Heart right ventricle (tissue), 16 donors: ENCODE data around the gene ZDHHC4. TPM values are rescaled to one million over a fixed set of nuclear protein-coding genes. Genes with fewer than 3 reads are reported as not detected.

Source experiments
- ATAC-seq, 8 donors: fragments of 200-7000 bp; cut with Tn5 transposase; one replicate each; pipeline ENCODE4 v1.9.1; 2020; ENCODE audit warnings: mild to moderate bottlenecking in 8 of 8, moderate library complexity in 8 of 8, moderate number of reproducible peaks in 1 of 8
- DNase-seq, 2 donors: peaks; one replicate each; pipeline ENCODE4 v3.0.0-alpha.2; 2020
- H3K27ac ChIP-seq, 10 donors: fragments of 200-600 bp; sonication (generic) in 2 of 10; one replicate each; pipeline versions ENCODE4 v1.5.0 to v1.8.0; 2020 to 2022; ENCODE audit warnings: mild to moderate bottlenecking in 3 of 10
- H3K27me3 ChIP-seq, 7 donors: fragments of 200-600 bp; one replicate each; pipeline ENCODE4 v1.8.0; 2021 to 2022; ENCODE audit warnings: mild to moderate bottlenecking in 2 of 7
- H3K36me3 ChIP-seq, 9 donors: fragments of 200-600 bp; sonication (generic) in 1 of 9; one replicate each; pipeline versions ENCODE4 v1.5.0 to v1.8.0; 2020 to 2022; ENCODE audit warnings: mild to moderate bottlenecking in 2 of 9
- H3K4me1 ChIP-seq, 9 donors: fragments of 200-600 bp; sonication (generic) in 1 of 9; one replicate each; pipeline versions ENCODE4 v1.5.0 to v1.8.0; 2020 to 2022; ENCODE audit warnings: mild to moderate bottlenecking in 4 of 9
- H3K4me3 ChIP-seq, 10 donors: fragments of 200-600 bp; sonication (generic) in 2 of 10; one replicate each; pipeline versions ENCODE4 v1.5.0 to v1.8.0; 2020 to 2022; ENCODE audit warnings: mild to moderate bottlenecking in 7 of 10, moderate library complexity in 2 of 10
- H3K9me3 ChIP-seq, 11 donors: fragments of 200-600 bp in 10 of 11; sonication (generic) in 2 of 11; one replicate each; pipeline versions ENCODE4 v1.5.0 to v1.8.0; 2013 to 2022; ENCODE audit warnings: mild to moderate bottlenecking in 2 of 11, control low read depth in 1 of 11, moderate library complexity in 1 of 11
- WGBS, 2 donors: extraction: QIAGEN DNeasy Blood & Tissue Kit; methylation state at CpG; one replicate each; pipeline ENCODE4 v1.1.7; 2013; ENCODE audit warnings: inconsistent platforms in 1 of 2; 5-methylcytosine and 5-hydroxymethylcytosine counted together
- intact Hi-C, 10 donors: fragments of 100-400 bp; cut with DNase I; formaldehyde crosslinking; loops; one replicate each; pipeline versions ENCODE4 v1.11.1 to v1.14.2; 2022
- polyA plus RNA-seq, 2 donors: library from polyadenylated mRNA; stranded (reverse); fragments of 200-250 nt; gene quantifications; one replicate each; pipeline ENCODE4 v1.2.3, GENCODE V29; 2013
- total RNA-seq, 10 donors: library from RNA; stranded (reverse); fragmentation: NEBNext Ultra II Directional in 3 of 10; extraction: Animal tissue kit (Norgen Biotek cat#: 25700) in 3 of 10; gene quantifications; one replicate each; pipeline versions ENCODE4 v1.2.1 to v1.2.4, GENCODE V29; 2021 to 2023
- TF ChIP-seq, protein P1 (sequence below), 9 donors: fragments of 200-600 bp; sonication (generic) in 2 of 9; IDR thresholded peaks; one replicate each; pipeline versions ENCODE4 v1.5.0 to v1.8.0; 2021 to 2022; ENCODE audit warnings: antibody characterized with exemption in 9 of 9, mild to moderate bottlenecking in 5 of 9, moderate library complexity in 1 of 9
- donor health status: Arrhythmogenic right ventricular cardiomyopathy.
- donor health status: ischemic (EF 13 %, LVEDD 7.1; RV severe dilation, severe dysfunction).
- donor health status: healthy with polysubstance abuse.
- donor health status: DM: no; HTN: yes; CAD: no.
- donor health status: DM: no; HTN: no; CAD: no.
- donor health status: ischemic (EF 25% LVEDD 6.9; RV normal size, moderate dysfunction).
- donor health status: ischemic (EF 25% LVEDD 5.7; RV mildly dilated, moderate dysfunction).
- donor health status: healthy.
- donor health status: DM: yes; HTN: yes; CAD: no.
- donor health status: Ischemic cardiomyopathy.
- donor health status: ischemic (EF 35%, LVEDD 5.7; RV mildly dilated, moderate dysfunction).
- donor health status: nonischemic (EF 11% LVEDD 7.7; RV severe dilation, severe dysfunction).
- donor health status: DM: yes; HTN: yes; CAD: no.
- donor health status: PGD.
- donor health status: ischemic (EF 29% LVEDD 5.4; RV normal size, mild dysfunction).
- donor health status: nonischemic (EF 23%, LVEDD 6.1; RV moderate dilation, normal function).

Gene ZDHHC4
- total and polyA plus RNA-seq, 12 donors, result 25.5 to 54.2 (median 43.3) TPM

DNA sequence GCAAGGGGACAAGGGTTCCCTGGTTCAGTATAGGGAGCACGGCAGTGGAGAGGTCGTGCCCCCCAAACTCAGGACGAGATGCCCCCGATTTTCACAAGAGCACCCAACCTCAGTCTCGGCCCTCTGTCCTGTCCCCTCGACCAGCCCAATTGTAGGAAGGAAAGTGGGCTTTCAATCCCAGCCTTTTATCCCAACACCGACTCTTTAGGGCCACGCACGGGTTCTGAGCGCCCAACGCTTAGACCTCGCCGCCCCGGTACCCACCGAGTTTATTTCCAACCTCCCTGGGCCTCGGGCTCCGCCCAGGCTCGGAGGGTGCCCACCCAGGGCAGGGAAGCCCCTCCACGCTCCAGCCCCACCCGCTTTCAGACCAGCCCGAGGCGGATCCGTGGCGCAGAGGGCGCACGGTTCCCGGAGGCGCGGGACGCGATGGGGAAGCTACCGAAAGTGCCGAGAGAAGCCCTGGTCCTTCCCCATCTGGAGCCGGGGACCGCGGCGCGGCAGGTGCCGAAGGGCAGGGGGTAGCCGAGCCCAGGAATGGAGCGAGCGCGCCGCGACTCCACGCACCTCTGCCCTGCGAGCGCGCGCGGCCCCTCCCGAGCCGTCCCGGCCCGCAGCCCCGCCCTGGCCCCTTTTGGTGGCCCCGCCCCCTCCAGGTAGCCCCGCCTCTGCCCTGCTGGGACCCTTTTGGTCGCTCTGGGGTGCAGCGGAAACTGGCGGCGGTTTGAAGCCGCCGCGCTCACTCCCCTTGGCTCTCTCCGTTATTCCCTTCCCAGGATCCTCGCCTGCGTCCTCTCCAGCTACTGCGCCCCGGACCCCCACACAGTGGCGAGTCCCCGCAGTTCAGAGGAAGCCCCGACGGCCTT, 46.4 kb upstream of the ZDHHC4 start:
- Histone ChIP-seq H3K36me3 (no peaks in the 10 kb centered on the region), H3K9me3 (no peaks in the 10 kb centered on the region), H3K4me3 (peak overlapping the region in 9 of 10 donors; percentile 5 to 45 (median 33)), H3K27me3 (peaks cover 13 to 95% (median 80%) of the 10 kb centered on the region in 7 donors), H3K27ac (no peak overlapping the region), H3K4me1 (peaks cover 0 to 15% (median 11%) of the 10 kb centered on the region in 9 donors)
- DNase-seq (no peak), ATAC-seq (no peak)
- TF ChIP-seq, protein P1, sequence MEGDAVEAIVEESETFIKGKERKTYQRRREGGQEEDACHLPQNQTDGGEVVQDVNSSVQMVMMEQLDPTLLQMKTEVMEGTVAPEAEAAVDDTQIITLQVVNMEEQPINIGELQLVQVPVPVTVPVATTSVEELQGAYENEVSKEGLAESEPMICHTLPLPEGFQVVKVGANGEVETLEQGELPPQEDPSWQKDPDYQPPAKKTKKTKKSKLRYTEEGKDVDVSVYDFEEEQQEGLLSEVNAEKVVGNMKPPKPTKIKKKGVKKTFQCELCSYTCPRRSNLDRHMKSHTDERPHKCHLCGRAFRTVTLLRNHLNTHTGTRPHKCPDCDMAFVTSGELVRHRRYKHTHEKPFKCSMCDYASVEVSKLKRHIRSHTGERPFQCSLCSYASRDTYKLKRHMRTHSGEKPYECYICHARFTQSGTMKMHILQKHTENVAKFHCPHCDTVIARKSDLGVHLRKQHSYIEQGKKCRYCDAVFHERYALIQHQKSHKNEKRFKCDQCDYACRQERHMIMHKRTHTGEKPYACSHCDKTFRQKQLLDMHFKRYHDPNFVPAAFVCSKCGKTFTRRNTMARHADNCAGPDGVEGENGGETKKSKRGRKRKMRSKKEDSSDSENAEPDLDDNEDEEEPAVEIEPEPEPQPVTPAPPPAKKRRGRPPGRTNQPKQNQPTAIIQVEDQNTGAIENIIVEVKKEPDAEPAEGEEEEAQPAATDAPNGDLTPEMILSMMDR (IDR thresholded peaks at IDR 0.05), result no peak
- intact Hi-C loops, result no loop called here
- 1 to 2% methylated on average over 73 to 74 of the region's 74 CpGs for WGBS, 2 donors

DNA sequence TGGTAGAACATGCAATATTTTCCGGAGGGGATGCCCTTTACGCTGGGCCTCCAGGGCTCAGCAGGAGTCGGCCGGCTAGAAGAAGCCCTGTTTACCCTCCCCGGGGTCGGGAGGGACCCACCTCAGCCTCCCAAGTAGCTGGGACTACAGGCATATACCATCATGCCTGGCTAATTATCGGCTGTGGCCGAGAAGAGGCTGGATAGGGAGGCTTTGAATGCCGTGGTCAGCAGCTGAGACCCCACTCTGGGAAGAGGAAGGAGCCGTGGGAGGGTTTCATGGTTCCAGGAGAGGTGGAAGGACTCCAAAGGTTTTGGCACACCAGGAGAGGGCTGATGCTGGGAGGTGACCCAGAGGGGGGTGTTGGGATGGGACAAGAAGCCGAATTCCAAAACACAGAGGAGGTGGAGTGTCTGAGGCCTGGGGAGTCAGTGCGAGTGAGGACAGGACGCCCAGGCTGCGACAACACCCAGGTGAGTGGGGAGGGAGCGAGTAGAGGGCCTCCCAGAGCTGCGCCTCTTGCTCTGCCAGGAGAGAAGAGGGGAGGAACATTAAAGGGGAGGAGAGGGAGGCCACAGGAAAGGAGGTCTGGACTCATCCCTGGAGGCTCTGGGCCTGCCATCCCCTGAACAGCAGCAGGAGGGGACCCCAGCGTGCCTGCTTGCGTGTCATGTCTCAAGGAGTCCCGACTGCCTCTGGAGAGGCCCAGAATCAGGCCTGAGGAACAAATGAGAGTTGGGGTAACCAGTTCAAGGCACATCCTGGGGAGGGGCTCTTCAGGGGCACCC, 45.6 kb upstream of the ZDHHC4 start:
- DNase-seq, result no peak
- 25% methylated on average over 19 of the region's 19 CpGs for WGBS, 2 donors
- Histone ChIP-seq H3K27ac (no peak overlapping the region), H3K36me3 (no peaks in the 10 kb centered on the region), H3K27me3 (peaks cover 11 to 96% (median 80%) of the 10 kb centered on the region in 7 donors), H3K9me3 (no peaks in the 10 kb centered on the region), H3K4me1 (peaks cover 2 to 20% (median 15%) of the 10 kb centered on the region in 9 donors), H3K4me3 (peak overlapping the region in 2 of 10 donors; percentile 33 to 34)
- intact Hi-C loops, result no loop called here
- ATAC-seq, result no peak
- TF ChIP-seq, protein P1 (IDR thresholded peaks at IDR 0.05), result no peak

DNA sequence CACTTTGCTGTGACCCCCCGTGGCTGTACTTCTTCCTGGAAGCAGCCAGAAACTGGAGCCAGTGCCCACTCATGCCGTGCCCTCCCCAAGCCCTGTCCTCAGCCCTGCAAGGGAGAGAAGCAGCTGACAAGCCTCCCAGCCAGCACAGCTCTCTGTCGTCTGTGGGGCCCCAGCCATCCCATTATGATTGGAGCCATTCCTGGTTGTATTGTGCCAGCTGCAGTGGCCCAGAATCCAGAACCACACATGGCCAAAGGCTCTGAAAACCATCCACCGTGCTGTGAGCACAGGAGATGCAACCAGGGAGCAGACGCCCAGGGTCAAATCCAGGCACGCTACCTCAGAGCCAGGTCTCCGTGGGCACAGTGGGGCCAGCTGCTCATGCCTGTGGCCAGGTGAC, 44.7 kb upstream of the ZDHHC4 start:
- intact Hi-C loops, result no loop called here
- Histone ChIP-seq H3K27ac (no peak overlapping the region), H3K4me1 (peaks cover 0 to 18% (median 16%) of the 10 kb centered on the region in 9 donors), H3K27me3 (peaks cover 8 to 96% (median 80%) of the 10 kb centered on the region in 7 donors), H3K4me3 (no peak overlapping the region), H3K36me3 (no peaks in the 10 kb centered on the region), H3K9me3 (no peaks in the 10 kb centered on the region)
- no peak for DNase-seq
- no peak for ATAC-seq
- TF ChIP-seq, protein P1 (IDR thresholded peaks at IDR 0.05), result no peak
- WGBS, 2 donors, result 54 to 57% methylated on average over 7 of the region's 7 CpGs

DNA sequence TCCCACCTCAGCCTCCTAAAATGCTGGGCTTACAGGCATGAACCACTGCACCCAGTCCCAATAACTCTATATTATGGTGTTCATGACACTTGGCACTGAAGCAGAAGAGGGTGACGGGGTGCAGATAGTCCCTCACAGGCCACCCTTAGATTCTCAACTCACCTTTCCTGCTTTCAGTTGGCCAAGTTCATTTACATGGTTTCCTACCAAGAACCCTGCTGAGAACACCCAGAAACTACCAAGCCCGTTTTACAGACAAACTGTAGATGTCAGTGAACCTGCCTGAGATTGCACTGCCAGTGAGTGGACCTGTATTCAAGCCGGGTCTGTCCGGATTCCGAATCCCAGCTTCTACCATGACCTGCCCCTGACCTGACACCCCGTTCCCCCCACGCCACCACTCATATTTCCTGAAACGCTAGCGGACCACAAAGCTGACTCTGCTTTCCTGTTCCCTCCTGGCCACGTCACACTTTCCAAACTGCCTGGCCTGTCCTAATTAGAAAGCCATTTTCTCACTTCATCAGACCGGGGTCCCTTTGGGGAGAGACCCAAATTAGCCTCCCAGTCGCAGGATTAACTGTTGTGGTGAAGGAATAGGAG, 43.3 kb upstream of the ZDHHC4 start:
- no peak for ATAC-seq
- Histone ChIP-seq H3K27ac (no peak overlapping the region), H3K27me3 (peaks cover 8 to 96% (median 80%) of the 10 kb centered on the region in 7 donors), H3K4me1 (peaks cover 0 to 18% (median 16%) of the 10 kb centered on the region in 9 donors), H3K36me3 (no peaks in the 10 kb centered on the region), H3K9me3 (no peaks in the 10 kb centered on the region), H3K4me3 (no peak overlapping the region)
- intact Hi-C loops, result no loop called here
- WGBS, 2 donors, result 39 to 42% methylated on average over 12 of the region's 12 CpGs
- no peak for DNase-seq
- TF ChIP-seq, protein P1 (IDR thresholded peaks at IDR 0.05), result no peak
